AG10803 (cell line): Measurements from ENCODE around the gene MS4A4E.

Source experiments
- DNase-seq: peaks from one replicate; pipeline ENCODE4 v3.0.0; 2010; ENCODE audit warnings: low read depth
- H3K4me3 ChIP-seq: 2 replicates; pipeline ENCODE4 v1.5.1; 2011; ENCODE audit warnings: mild to moderate bottlenecking, low read length, control low read depth
- CTCF ChIP-seq: conservative IDR thresholded peaks from 2 replicates; pipeline ENCODE4 v1.5.1; 2011; ENCODE audit warnings: mild to moderate bottlenecking, low read length, control low read depth, inconsistent platforms

MS4A4E gene

DNA sequence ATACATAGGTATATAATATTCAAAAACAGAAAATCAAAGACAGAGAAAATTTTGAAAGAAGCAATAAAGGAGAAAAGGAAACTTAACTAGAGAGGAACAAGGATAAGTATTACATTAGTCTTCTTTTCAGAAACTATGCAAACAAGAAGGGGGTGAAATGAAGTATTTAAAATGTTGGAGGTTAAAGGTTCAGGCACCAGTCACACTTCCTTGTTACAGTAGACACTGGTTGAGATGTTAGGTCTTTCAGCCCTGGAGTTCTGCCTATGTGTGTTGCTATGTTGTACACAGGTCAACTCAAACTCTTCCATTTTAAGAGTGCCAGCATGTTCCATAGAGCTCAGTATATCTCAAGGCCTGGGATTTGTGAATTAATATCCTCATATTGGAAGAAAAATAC, 31.5 kb upstream of the MS4A4E start:
- TF ChIP-seq CTCF: no peak
- DNase-seq: no peak
- H3K4me3 ChIP-seq: no peak overlapping the region

- H3K4me3 ChIP-seq: no peak overlapping the region
- DNase-seq: peak; percentile 13
- TF ChIP-seq CTCF: peak; percentile 68
Measured at GRCh38 chr11:60265373-60266214, 22.7 kb upstream of the MS4A4E start.

DNA sequence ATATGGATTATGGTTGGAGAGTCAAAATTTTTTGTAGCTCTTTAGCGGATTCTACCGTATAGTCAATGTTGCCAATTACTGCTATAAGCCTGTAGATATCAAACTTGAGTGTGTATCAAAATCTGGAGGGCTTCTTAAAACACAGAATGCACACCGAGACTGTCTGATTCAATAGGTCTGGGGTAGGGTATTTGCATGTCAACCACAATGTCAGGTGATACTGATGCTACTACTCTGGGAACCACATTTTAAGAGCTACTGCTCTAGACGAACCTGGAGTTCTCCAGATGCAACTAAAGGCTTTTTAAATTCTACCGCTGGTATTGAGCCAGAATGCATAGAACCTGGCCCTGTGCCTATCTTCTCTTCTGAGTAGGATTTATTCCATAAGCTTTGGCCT, 21.7 kb upstream of the MS4A4E start:
- DNase-seq: no peak
- TF ChIP-seq CTCF: no peak
- H3K4me3 ChIP-seq: no peak overlapping the region

DNA sequence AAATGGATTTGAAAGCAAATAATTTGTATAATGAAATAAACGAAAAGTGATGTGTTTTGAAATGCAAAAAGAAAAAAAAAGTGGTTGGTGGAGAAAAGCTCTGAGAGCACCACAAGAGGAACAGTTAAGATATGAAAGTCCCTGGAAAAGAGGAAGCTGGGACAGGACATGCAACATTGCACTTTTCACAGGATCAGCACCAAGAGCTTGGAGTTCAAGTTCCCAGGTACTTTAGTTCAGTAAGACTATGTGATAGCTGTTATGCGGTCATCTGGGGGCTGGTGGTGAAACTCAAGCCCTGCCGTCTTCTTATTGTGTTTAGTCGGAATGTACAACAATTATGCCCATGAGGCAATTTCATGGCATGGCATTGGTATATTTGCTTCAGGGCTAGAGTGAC, 20.5 kb upstream of the MS4A4E start:
- no peak overlapping the region for H3K4me3 ChIP-seq
- no peak for DNase-seq
- TF ChIP-seq CTCF: no peak

DNA sequence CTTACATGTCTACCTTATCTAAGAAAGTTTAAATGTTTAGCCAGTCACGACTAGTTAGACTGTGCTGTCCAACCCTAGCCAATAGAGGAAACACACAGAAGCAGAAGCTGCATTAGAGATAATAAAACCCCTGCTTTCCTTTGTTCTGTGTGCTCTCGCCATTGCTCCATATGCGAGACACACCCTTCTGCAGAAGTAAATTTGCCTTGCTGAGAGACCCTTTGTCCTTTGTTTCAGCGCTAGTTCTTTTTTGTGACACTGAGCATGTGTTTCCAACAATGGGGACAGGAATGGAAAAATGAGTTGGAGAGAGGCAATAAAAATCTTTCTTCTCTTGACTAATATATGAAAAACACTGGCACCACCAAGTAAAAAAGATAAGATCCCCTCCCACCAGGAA, 18.1 kb upstream of the MS4A4E start:
- TF ChIP-seq CTCF: no peak
- no peak for DNase-seq
- no peak overlapping the region for H3K4me3 ChIP-seq

DNA sequence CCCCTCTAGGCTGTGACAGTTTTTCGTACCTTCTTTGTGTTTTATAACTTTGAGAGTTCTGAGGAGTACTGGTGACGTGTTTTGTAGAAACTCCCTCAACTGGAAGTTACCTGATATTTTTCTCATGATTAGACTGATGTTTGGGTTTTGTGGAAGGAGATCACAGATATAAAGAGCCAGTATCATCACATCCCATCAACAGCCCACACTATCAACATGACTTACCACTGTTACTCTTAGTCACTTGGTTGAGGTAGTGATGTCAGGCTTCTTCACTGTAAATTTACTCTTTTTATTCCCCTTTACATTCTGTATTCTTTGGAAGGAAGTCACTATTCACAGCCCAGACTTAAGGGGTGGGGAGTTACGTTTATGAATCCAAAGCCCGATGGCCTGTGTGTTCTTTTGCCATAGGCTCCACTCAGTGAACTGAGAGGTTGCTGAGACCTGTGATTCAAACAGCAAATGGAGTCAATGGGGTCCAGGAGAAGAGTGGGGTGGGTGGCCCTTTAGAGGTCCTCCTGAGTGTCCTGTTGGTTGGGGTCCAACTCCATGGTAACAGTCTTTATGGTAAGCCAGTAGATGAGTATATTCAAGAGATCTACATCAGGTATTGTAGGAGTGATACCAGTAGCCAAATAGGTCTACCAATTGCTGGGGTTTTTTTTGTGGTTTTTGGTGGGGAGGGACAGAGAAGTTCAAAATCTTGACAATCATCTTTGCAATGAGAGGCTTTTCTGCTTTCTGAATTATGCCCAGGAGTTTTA, 15.2 kb upstream of the MS4A4E start:
- H3K4me3 ChIP-seq: no peak overlapping the region
- DNase-seq: no peak
- no peak for TF ChIP-seq CTCF
